Neural cell (in vitro differentiated cells): ENCODE measurements around the gene MON1A. TPM values are rescaled to one million over a fixed set of nuclear protein-coding genes. Genes with fewer than 3 reads are reported as not detected.

Experiments used
- H2AFZ ChIP-seq: fragments of 200-600, 300-800 bp; sonication (generic), shearing (Covaris generic); 2 replicates; pipeline ENCODE4 v1.6.0; 2014; ENCODE audit warnings: low read depth, mild to moderate bottlenecking, antibody characterized with exemption, low read length, moderate library complexity
- H3F3A ChIP-seq: fragments of 200-600 bp; shearing (Covaris generic); 2 replicates; pipeline ENCODE4 v1.6.1; 2016; ENCODE audit warnings: mild to moderate bottlenecking, moderate library complexity, mixed read lengths, antibody characterized with exemption, low read length; ENCODE audit not compliant: insufficient read depth, poor library complexity, severe bottlenecking
- H3K27ac ChIP-seq: fragments of 200-600, 300-800 bp; sonication (generic), shearing (Covaris generic); 2 replicates; pipeline ENCODE4 v1.5.1; 2014; ENCODE audit warnings: mild to moderate bottlenecking, low read length, moderate library complexity
- H3K27me3 ChIP-seq: fragments of 300-800, 200-600 bp; sonication (generic), shearing (Covaris generic); 2 replicates; pipeline ENCODE4 v1.6.0; 2014; ENCODE audit warnings: mild to moderate bottlenecking, low read depth, low read length, moderate library complexity; ENCODE audit not compliant: insufficient read depth
- H3K36me3 ChIP-seq: fragments of 300-800, 200-600 bp; sonication (generic), shearing (Covaris generic); 2 replicates; pipeline ENCODE4 v1.5.1; 2014; ENCODE audit warnings: mild to moderate bottlenecking, antibody characterized with exemption, low read length, moderate library complexity; ENCODE audit not compliant: insufficient read depth
- H3K4me2 ChIP-seq: fragments of 300-800, 200-600 bp; sonication (generic), shearing (Covaris generic); 2 replicates; pipeline ENCODE4 v1.6.0; 2014; ENCODE audit warnings: mild to moderate bottlenecking, low read length
- H3K4me3 ChIP-seq: fragments of 300-800, 200-600 bp; sonication (generic), shearing (Covaris generic); 2 replicates; pipeline ENCODE4 v1.5.1; 2014; ENCODE audit warnings: mild to moderate bottlenecking, low read length, moderate library complexity
- H3K79me2 ChIP-seq: fragments of 200-600 bp; shearing (Covaris generic); replicated peaks from 2 replicates; pipeline ENCODE4 v1.6.0; 2014; ENCODE audit warnings: mild to moderate bottlenecking, low read length, moderate library complexity; ENCODE audit not compliant: insufficient read depth
- H3K9ac ChIP-seq: fragments of 300-800, 200-600 bp; sonication (generic), shearing (Covaris generic); 2 replicates; pipeline ENCODE4 v1.6.1; 2016; ENCODE audit warnings: mild to moderate bottlenecking, low read length, mixed read lengths
- H3K9me2 ChIP-seq: fragments of 200-600 bp; shearing (Covaris generic); 2 replicates; pipeline ENCODE4 v1.6.1; 2016; ENCODE audit warnings: mild to moderate bottlenecking, low read length, mixed read lengths; ENCODE audit not compliant: insufficient read depth
- H3K9me3 ChIP-seq: fragments of 200-600, 300-800 bp; sonication (generic), shearing (Covaris generic); 2 replicates; pipeline ENCODE4 v1.6.1; 2016; ENCODE audit warnings: mild to moderate bottlenecking, mixed run types, low read length, moderate library complexity, mixed read lengths
- H4K20me1 ChIP-seq: fragments of 200-600 bp; shearing (Covaris generic); 2 replicates; pipeline ENCODE4 v1.6.1; 2016; ENCODE audit warnings: mild to moderate bottlenecking, mixed run types; ENCODE audit not compliant: insufficient read depth
- EP300 ChIP-seq: fragments of 450-650 bp; conservative IDR thresholded peaks from 2 replicates; pipeline ENCODE4 v1.6.1; 2014; ENCODE audit warnings: antibody characterized with exemption, mild to moderate bottlenecking, moderate library complexity; ENCODE audit not compliant: poor library complexity, severe bottlenecking
- EZH2 ChIP-seq: fragments of 200-600, 300-800 bp; shearing (Covaris generic), sonication (generic); IDR thresholded peaks from 2 replicates; pipeline ENCODE4 v1.6.1; 2014; ENCODE audit warnings: antibody characterized with exemption, low read length, borderline replicate concordance, mild to moderate bottlenecking; ENCODE audit not compliant: insufficient read depth, poor library complexity, severe bottlenecking
- MXI1 ChIP-seq: fragments of 450-650 bp; conservative IDR thresholded peaks from 2 replicates; pipeline ENCODE4 v1.6.1; 2014; ENCODE audit warnings: antibody characterized with exemption, mild to moderate bottlenecking; ENCODE audit not compliant: poor library complexity, severe bottlenecking
- POLR2AphosphoS5 ChIP-seq: IDR thresholded peaks from 2 replicates; pipeline ENCODE4 v1.6.1; 2012
- RAD21 ChIP-seq: fragments of 450-650 bp; conservative IDR thresholded peaks from 2 replicates; pipeline ENCODE4 v1.6.1; 2014; ENCODE audit warnings: antibody characterized with exemption, mild to moderate bottlenecking, moderate library complexity
- SMC3 ChIP-seq: fragments of 450-650 bp; conservative IDR thresholded peaks from 2 replicates; pipeline ENCODE4 v1.6.1; 2014; ENCODE audit warnings: antibody characterized with exemption, mild to moderate bottlenecking, moderate library complexity; ENCODE audit not compliant: poor library complexity
- TAF1 ChIP-seq: IDR thresholded peaks from 2 replicates; pipeline ENCODE4 v1.6.1; 2012; ENCODE audit warnings: low read depth
- polyA plus RNA-seq: library from polyadenylated mRNA; depleted of rRNA; stranded (reverse); fragments of >200 nt; gene quantifications from 2 replicates; pipeline ENCODE4 v1.2.3, GENCODE V29; 2014
- TF ChIP-seq, protein P1 (sequence below): IDR thresholded peaks from 2 replicates; pipeline ENCODE4 v1.6.1; 2012; ENCODE audit warnings: borderline replicate concordance
- TF ChIP-seq, protein P2 (sequence below): fragments of 450-650 bp; IDR thresholded peaks from 2 replicates; pipeline ENCODE4 v1.5.1; 2014; ENCODE audit warnings: antibody characterized with exemption, mild to moderate bottlenecking, moderate library complexity; ENCODE audit not compliant: poor library complexity, severe bottlenecking

Gene MON1A
- polyA plus RNA-seq, 1 donor from 2014 or later, result 35.4 TPM

DNA sequence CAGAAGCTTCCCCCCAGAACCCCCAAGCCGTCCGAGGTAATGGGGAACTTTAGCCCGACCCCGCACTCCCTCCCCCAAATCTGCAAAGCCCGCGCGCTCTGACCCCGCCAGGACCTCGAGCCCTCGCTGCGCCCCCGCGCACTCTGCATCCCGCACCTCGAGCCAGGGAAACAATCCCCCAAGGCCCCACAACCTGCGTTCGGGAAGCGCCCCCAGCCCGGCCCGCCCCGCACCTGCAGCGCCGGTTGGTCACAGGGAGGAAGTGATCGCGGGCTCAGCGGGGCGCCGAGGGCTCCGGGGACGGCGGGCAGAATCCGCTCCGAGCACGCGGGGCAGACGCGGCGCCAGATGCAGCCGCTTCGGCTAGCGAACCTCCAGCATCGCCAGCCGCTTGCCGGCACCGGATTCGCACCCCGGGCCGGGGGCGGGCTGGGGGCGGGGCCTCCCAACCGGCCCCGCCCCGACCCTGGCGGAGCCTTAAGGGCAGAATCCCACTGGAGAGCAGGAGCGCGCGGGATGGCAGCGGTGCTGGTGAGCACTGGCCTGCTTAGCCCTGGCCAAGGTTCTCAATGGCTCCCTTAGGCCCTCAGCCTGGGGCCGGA, 60.0 kb downstream of the MON1A start, which contains the start of gene CAMKV:
Gene CAMKV, minus strand, starts transcription at position 382 of the 602 bp plus-strand sequence. CDS start 7,518 bp downstream, outside the sequence.
- H3K27ac ChIP-seq, result peak within 1 kb of the TSS; percentile 71

DNA sequence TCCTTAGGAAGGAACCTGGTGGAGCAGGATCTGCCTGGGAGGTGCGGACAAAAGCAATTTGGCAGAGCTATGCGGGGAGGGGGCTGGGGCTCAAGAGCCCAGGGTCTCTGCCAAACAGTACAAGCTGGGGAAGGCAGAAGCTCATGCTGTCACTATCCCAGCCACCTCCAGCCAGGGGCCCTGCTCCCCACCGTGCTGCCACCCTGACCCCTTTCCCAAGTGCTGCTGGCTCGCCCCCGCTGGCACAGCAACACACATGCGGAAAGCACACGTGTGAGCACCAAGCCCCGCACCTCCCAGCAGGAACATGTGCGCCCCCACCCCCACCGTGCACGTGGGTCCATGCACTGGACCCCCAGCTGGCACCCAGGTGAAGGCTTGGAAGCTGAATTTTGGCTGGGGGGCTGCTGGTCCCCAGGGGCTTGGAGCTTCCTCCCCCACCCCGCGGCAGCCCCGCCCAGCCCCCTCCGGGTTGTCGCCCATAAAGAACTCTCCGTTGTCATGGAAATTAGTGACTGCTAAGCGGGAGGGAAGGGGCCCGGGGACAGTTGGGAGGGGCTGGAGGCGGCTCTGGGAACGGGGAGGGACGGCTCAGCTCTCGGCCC, 60.6 kb downstream of the MON1A start:
- H3K4me2 ChIP-seq, result peak overlapping the region; percentile 84
- H3K4me3 ChIP-seq, result peak overlapping the region; percentile 94
- H3K27ac ChIP-seq, result peak overlapping the region; percentile 71
- peaks cover 48% of the 10 kb centered on the region for H3K79me2 ChIP-seq
- TF ChIP-seq TAF1 (no peak), SMC3 (no peak), EZH2 (no peak), POLR2AphosphoS5 (no peak), MXI1 (peak; percentile 96)
- TF ChIP-seq, protein P1, sequence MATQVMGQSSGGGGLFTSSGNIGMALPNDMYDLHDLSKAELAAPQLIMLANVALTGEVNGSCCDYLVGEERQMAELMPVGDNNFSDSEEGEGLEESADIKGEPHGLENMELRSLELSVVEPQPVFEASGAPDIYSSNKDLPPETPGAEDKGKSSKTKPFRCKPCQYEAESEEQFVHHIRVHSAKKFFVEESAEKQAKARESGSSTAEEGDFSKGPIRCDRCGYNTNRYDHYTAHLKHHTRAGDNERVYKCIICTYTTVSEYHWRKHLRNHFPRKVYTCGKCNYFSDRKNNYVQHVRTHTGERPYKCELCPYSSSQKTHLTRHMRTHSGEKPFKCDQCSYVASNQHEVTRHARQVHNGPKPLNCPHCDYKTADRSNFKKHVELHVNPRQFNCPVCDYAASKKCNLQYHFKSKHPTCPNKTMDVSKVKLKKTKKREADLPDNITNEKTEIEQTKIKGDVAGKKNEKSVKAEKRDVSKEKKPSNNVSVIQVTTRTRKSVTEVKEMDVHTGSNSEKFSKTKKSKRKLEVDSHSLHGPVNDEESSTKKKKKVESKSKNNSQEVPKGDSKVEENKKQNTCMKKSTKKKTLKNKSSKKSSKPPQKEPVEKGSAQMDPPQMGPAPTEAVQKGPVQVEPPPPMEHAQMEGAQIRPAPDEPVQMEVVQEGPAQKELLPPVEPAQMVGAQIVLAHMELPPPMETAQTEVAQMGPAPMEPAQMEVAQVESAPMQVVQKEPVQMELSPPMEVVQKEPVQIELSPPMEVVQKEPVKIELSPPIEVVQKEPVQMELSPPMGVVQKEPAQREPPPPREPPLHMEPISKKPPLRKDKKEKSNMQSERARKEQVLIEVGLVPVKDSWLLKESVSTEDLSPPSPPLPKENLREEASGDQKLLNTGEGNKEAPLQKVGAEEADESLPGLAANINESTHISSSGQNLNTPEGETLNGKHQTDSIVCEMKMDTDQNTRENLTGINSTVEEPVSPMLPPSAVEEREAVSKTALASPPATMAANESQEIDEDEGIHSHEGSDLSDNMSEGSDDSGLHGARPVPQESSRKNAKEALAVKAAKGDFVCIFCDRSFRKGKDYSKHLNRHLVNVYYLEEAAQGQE, result no peak
- peak overlapping the region; percentile 88 for H3K9ac ChIP-seq
- H2AFZ ChIP-seq, result peak overlapping the region; percentile 65
- H3F3A ChIP-seq, result no peaks in the 10 kb centered on the region
- no peaks in the 10 kb centered on the region for H4K20me1 ChIP-seq
- H3K27me3 ChIP-seq, result no peaks in the 10 kb centered on the region
- no peaks in the 10 kb centered on the region for H3K36me3 ChIP-seq
- no peaks in the 10 kb centered on the region for H3K9me2 ChIP-seq
- H3K9me3 ChIP-seq, result no peaks in the 10 kb centered on the region

More for the DNA sequence above, 60.0 kb downstream of the MON1A start, which contains the start of gene CAMKV:
- H2AFZ ChIP-seq, result peak within 1 kb of the TSS; percentile 65
- TF ChIP-seq, protein P1, result no peak
- peak; percentile 36 for TF ChIP-seq TAF1
- TF ChIP-seq POLR2AphosphoS5, result peak; percentile 85
- TF ChIP-seq EP300, result no peak
- TF ChIP-seq RAD21, result peak; percentile 32
- TF ChIP-seq SMC3, result peak; percentile 37
- no peak for TF ChIP-seq MXI1
- TF ChIP-seq, protein P2, sequence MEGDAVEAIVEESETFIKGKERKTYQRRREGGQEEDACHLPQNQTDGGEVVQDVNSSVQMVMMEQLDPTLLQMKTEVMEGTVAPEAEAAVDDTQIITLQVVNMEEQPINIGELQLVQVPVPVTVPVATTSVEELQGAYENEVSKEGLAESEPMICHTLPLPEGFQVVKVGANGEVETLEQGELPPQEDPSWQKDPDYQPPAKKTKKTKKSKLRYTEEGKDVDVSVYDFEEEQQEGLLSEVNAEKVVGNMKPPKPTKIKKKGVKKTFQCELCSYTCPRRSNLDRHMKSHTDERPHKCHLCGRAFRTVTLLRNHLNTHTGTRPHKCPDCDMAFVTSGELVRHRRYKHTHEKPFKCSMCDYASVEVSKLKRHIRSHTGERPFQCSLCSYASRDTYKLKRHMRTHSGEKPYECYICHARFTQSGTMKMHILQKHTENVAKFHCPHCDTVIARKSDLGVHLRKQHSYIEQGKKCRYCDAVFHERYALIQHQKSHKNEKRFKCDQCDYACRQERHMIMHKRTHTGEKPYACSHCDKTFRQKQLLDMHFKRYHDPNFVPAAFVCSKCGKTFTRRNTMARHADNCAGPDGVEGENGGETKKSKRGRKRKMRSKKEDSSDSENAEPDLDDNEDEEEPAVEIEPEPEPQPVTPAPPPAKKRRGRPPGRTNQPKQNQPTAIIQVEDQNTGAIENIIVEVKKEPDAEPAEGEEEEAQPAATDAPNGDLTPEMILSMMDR, result no peak
- TF ChIP-seq EZH2, result no peak
- no peaks in the 10 kb centered on the region for H4K20me1 ChIP-seq
- peak within 1 kb of the TSS; percentile 94 for H3K4me3 ChIP-seq
- peak within 1 kb of the TSS; percentile 84 for H3K4me2 ChIP-seq
- H3K36me3 ChIP-seq, result no peaks in the 10 kb centered on the region
- H3K9me2 ChIP-seq, result no peaks in the 10 kb centered on the region
- H3K79me2 ChIP-seq, result peaks cover 46% of the 10 kb centered on the region
- H3F3A ChIP-seq, result no peaks in the 10 kb centered on the region
- no peaks in the 10 kb centered on the region for H3K9me3 ChIP-seq
- H3K9ac ChIP-seq, result peak within 1 kb of the TSS; percentile 88
- H3K27me3 ChIP-seq, result no peaks in the 10 kb centered on the region
